ENCODE results near the gene CFAP74. TPM values are rescaled to one million over a fixed set of nuclear protein-coding genes. Genes with fewer than 3 reads are reported as not detected.
A peak's percentile ranks its signal among the peaks of the same experiment; 100 is the strongest.

The CFAP74 gene
- total and polyA plus RNA-seq, 2 of the 13 experiments (the other 11 are each of a cell fraction or from before 2014, with no cell fraction given): 0.27 to 0.62 TPM

DNA sequence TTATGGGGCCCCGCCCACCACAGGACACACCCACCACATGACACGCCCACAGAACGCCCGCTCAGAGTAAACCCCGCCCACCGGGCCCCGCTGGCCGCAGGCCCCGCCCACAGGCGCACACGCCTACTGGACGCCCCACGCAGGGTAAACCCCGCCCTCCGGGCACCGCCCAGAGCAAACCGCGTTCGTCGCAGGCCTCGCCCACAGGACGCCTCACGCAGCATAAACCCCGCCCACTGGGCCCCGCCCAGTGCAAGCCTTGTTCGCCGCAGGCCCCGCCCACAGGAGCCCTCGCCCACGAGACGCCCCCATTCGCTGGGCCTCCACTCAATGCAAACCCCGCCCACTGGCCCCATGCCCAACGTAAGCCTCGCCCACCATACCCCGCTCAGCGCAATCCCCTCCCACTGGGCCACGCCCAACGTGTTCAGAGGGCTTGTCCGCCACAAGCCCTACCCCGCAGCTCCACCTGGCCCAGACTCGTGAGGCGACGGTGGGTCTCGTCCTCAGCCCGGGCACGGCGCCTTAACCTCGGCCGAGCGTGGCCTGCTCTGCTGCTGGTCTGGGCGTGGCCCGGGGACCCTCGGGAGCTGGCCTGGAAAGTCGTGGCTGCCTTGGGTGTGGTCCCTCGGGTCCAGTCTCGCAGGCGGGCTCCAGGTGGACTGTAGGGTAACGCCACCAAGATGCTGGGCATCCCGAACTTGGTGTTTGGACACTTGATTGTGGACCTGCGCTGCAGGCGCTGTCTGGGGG lies 84.1 kb downstream of the CFAP74 start (continued):
- TF ChIP-seq, protein P1, sequence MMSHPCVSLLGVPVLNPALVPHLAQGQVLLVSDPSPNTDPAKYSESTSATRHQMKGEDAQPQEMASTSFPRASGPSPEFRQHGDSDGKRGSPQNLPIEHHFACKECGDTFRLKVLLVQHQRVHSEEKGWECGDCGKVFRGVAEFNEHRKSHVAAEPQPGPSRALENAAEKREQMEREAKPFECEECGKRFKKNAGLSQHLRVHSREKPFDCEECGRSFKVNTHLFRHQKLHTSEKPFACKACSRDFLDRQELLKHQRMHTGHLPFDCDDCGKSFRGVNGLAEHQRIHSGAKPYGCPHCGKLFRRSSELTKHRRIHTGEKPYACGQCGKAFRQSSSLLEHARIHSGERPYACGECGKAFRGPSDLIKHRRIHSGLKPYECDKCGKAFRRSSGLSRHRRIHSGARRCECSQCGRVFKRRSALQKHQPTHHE (CRISPR knock-in tag; IDR thresholded peaks at IDR 0.05; ENCODE audit: borderline replicate concordance): peak; percentile 77; the same call in 1 of the 2 replicates
- TF ChIP-seq ZNF772 (CRISPR knock-in tag; IDR thresholded peaks at IDR 0.05) (peak; percentile 34; the same call in 1 of the 2 replicates), HNF4A (CRISPR knock-in tag; IDR thresholded peaks at IDR 0.05) (peak; percentile 39), KLF12 (CRISPR knock-in tag; IDR thresholded peaks at IDR 0.05; ENCODE audit: borderline replicate concordance) (peak; percentile 94), ZNF383 (CRISPR knock-in tag; IDR thresholded peaks at IDR 0.05; ENCODE audit: borderline replicate concordance) (no peak), ZFP91 (CRISPR knock-in tag; IDR thresholded peaks at IDR 0.05; ENCODE audit: borderline replicate concordance) (peak; percentile 1; the same call in 1 of the 2 replicates), MIER2 (CRISPR knock-in tag; IDR thresholded peaks at IDR 0.05) (no peak), CTCF (CRISPR knock-in tag; IDR thresholded peaks at IDR 0.05) (peak; percentile 31), RELA (CRISPR knock-in tag; IDR thresholded peaks at IDR 0.05) (no peak), RXRA (CRISPR knock-in tag; IDR thresholded peaks at IDR 0.05) (peak; percentile 58; the same call in 1 of the 2 replicates), SMAD9 (CRISPR knock-in tag; IDR thresholded peaks at IDR 0.05) (no peak), JARID2 (CRISPR knock-in tag; IDR thresholded peaks at IDR 0.05; ENCODE audit: insufficient replicate concordance) (no peak), ZNF639 (CRISPR knock-in tag; conservative IDR thresholded peaks at IDR 0.05) (0 out of 2 replicates have a peak, but pooled peaks have one; percentile 18), ZNF333 (CRISPR knock-in tag; IDR thresholded peaks at IDR 0.05; ENCODE audit: borderline replicate concordance) (0 out of 2 replicates have a peak, but pooled peaks have one; percentile 79), EEA1 (CRISPR knock-in tag; IDR thresholded peaks at IDR 0.05; ENCODE audit: borderline replicate concordance) (0 out of 2 replicates have a peak, but pooled peaks have one; percentile 1), CBX1 (IDR thresholded peaks at IDR 0.05; ENCODE audit: low read depth) (peak; percentile 30), HOXA3 (CRISPR knock-in tag; IDR thresholded peaks at IDR 0.05) (no peak; the same call in none of the 2 replicates)
- TF ChIP-seq, protein P2, sequence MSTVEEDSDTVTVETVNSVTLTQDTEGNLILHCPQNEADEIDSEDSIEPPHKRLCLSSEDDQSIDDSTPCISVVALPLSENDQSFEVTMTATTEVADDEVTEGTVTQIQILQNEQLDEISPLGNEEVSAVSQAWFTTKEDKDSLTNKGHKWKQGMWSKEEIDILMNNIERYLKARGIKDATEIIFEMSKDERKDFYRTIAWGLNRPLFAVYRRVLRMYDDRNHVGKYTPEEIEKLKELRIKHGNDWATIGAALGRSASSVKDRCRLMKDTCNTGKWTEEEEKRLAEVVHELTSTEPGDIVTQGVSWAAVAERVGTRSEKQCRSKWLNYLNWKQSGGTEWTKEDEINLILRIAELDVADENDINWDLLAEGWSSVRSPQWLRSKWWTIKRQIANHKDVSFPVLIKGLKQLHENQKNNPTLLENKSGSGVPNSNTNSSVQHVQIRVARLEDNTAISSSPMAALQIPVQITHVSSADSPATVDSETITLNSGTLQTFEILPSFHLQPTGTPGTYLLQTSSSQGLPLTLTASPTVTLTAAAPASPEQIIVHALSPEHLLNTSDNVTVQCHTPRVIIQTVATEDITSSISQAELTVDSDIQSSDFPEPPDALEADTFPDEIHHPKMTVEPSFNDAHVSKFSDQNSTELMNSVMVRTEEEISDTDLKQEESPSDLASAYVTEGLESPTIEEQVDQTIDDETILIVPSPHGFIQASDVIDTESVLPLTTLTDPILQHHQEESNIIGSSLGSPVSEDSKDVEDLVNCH (CRISPR knock-in tag; IDR thresholded peaks at IDR 0.05): no peak
- TF ChIP-seq, protein P3, sequence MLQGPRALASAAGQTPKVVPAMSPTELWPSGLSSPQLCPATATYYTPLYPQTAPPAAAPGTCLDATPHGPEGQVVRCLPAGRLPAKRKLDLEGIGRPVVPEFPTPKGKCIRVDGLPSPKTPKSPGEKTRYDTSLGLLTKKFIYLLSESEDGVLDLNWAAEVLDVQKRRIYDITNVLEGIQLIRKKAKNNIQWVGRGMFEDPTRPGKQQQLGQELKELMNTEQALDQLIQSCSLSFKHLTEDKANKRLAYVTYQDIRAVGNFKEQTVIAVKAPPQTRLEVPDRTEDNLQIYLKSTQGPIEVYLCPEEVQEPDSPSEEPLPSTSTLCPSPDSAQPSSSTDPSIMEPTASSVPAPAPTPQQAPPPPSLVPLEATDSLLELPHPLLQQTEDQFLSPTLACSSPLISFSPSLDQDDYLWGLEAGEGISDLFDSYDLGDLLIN (CRISPR knock-in tag; IDR thresholded peaks at IDR 0.05; ENCODE audit: borderline replicate concordance): peak; percentile 83; the same call in 1 of the 2 replicates

Measured in HepG2 (cell line).